ENCODE measurements around the gene MTA2. TPM values are rescaled to one million over a fixed set of nuclear protein-coding genes. Genes with fewer than 3 reads are reported as not detected.

Gene MTA2
- total RNA-seq, 1 donor from 2014 or later: 34.1 TPM

GRCh38 chr11:62543680-62544444 is 57.8 kb downstream of the MTA2 start:
- intact Hi-C loops (cut with DNase I): loop anchor here (2.0 to 5.0 kb wide), 4 partner anchors 17 to 147 kb away; no protein-coding TSS in a partner anchor
- no peak for DNase-seq (ENCODE audit: missing footprints)

More at GRCh38 chr11:62543680-62544444, 57.8 kb downstream of the MTA2 start:
- no peak for ATAC-seq

Small RNAs within 50 kb of the gene (microRNA-seq; reads per million reads assigned to microRNA genes)
- not detected for gene MIR6747

Other genes with a start within 250 kb of the MTA2 start
- gene SCGB1A1, start 182.8 kb downstream of the MTA2 start, total RNA-seq: not detected
- 332 TPM for gene AHNAK, start 55.1 kb downstream of the MTA2 start, total RNA-seq
- gene EEF1G, start 28.0 kb downstream of the MTA2 start, total RNA-seq: 907 TPM
- 13.7 TPM for gene TUT1, start 10.3 kb downstream of the MTA2 start, total RNA-seq
- 16.4 TPM for gene EML3, start 10.9 kb upstream of the MTA2 start, total RNA-seq
- gene ROM1, start 11.4 kb upstream of the MTA2 start, total RNA-seq: 2.4 TPM
- 12.8 TPM for gene B3GAT3, start 20.1 kb upstream of the MTA2 start, total RNA-seq
- 105 TPM for gene GANAB, start 44.7 kb upstream of the MTA2 start, total RNA-seq
- 9.6 TPM for gene INTS5, start 51.4 kb upstream of the MTA2 start, total RNA-seq
- gene C11orf98, start 63.3 kb upstream of the MTA2 start, total RNA-seq: 33.0 TPM
- gene CSKMT, start 63.4 kb upstream of the MTA2 start, total RNA-seq: 4.9 TPM
- gene UQCC3, start 69.8 kb upstream of the MTA2 start, total RNA-seq: 8.1 TPM
- 1.8 TPM for gene LBHD1, start 70.4 kb upstream of the MTA2 start, total RNA-seq
- gene UBXN1, start 77.2 kb upstream of the MTA2 start, total RNA-seq: 88.9 TPM
- gene LRRN4CL, start 87.7 kb upstream of the MTA2 start, total RNA-seq: 4.5 TPM
- gene BSCL2, start 105.6 kb upstream of the MTA2 start, total RNA-seq: 23.0 TPM
- gene GNG3, start 105.8 kb upstream of the MTA2 start, total RNA-seq: not detected
- 33.8 TPM for gene HNRNPUL2, start 125.6 kb upstream of the MTA2 start, total RNA-seq
- 14.1 TPM for gene TTC9C, start 126.6 kb upstream of the MTA2 start, total RNA-seq
- gene ZBTB3, start 152.3 kb upstream of the MTA2 start, total RNA-seq: 11.5 TPM
- gene POLR2G, start 159.7 kb upstream of the MTA2 start, total RNA-seq: 38.2 TPM
- 8.2 TPM for gene TAF6L, start 169.5 kb upstream of the MTA2 start, total RNA-seq
- gene TMEM179B, start 185.5 kb upstream of the MTA2 start, total RNA-seq: 21.6 TPM
- gene TMEM223, start 190.1 kb upstream of the MTA2 start, total RNA-seq: 18.0 TPM
- gene NXF1, start 203.6 kb upstream of the MTA2 start, total RNA-seq: 42.7 TPM
- gene STX5, start 230.2 kb upstream of the MTA2 start, total RNA-seq: 18.5 TPM
- not detected for gene TEX54, start 231.0 kb upstream of the MTA2 start, total RNA-seq
- 25.4 TPM for gene WDR74, start 237.7 kb upstream of the MTA2 start, total RNA-seq

All from Right ventricle myocardium inferior (tissue), 1 donor.